Lung (tissue), 12 donors: ENCODE data around the gene RASSF5. TPM values are rescaled to one million over a fixed set of nuclear protein-coding genes. Genes with fewer than 3 reads are reported as not detected.

Source experiments
- ATAC-seq: fragments of 200-7000 bp; cut with Tn5 transposase; one replicate; pipeline ENCODE4 v1.9.1; 2020; ENCODE audit warnings: moderate number of reproducible peaks; ENCODE audit not compliant: insufficient read depth, low FRiP score
- DNase-seq, 3 donors: peaks; one replicate each; pipeline ENCODE4 v3.0.0-alpha.2; 2013 to 2017
- H3K27ac ChIP-seq, 2 donors: one replicate each; pipeline ENCODE4 v1.5.1; 2013; ENCODE audit warnings: mild to moderate bottlenecking in 2 of 2, moderate library complexity in 2 of 2, control low read depth in 1 of 2, inconsistent platforms in 1 of 2, low read depth in 1 of 2, low read length in 1 of 2
- H3K27me3 ChIP-seq, 3 donors: one replicate each; pipeline ENCODE4 v1.5.1; 2013; ENCODE audit warnings: low read length in 2 of 3; ENCODE audit not compliant: control insufficient read depth in 3 of 3, insufficient read depth in 3 of 3
- H3K36me3 ChIP-seq, 4 donors: one replicate each; pipeline ENCODE4 v1.5.1; 2013; ENCODE audit warnings: low read length in 4 of 4, mild to moderate bottlenecking in 1 of 4, moderate library complexity in 1 of 4; ENCODE audit not compliant: control insufficient read depth in 4 of 4, insufficient read depth in 4 of 4
- H3K4me1 ChIP-seq, 5 donors: one replicate each; pipeline ENCODE4 v1.5.1; 2013; ENCODE audit warnings: low read length in 5 of 5, mild to moderate bottlenecking in 2 of 5, moderate library complexity in 1 of 5; ENCODE audit not compliant: control insufficient read depth in 5 of 5, insufficient read depth in 5 of 5
- H3K4me3 ChIP-seq: one replicate; pipeline ENCODE4 v1.5.1; 2013; ENCODE audit warnings: mild to moderate bottlenecking, control low read depth, moderate library complexity
- H3K9ac ChIP-seq, 2 donors: one replicate each; pipeline ENCODE4 v1.5.1; 2013; ENCODE audit warnings: low read length in 2 of 2, control low read depth in 1 of 2; ENCODE audit not compliant: insufficient read depth in 1 of 2
- H3K9me3 ChIP-seq, 4 donors: one replicate each; pipeline ENCODE4 v1.5.1; 2013; ENCODE audit warnings: low read length in 3 of 4, mild to moderate bottlenecking in 1 of 4, moderate library complexity in 1 of 4; ENCODE audit not compliant: control insufficient read depth in 4 of 4, insufficient read depth in 3 of 4
- WGBS, 2 donors: extraction: QIAGEN DNeasy Blood & Tissue Kit; methylation state at CpG; one replicate each; pipeline ENCODE4 v1.1.7; 2013; 5-methylcytosine and 5-hydroxymethylcytosine counted together
- polyA plus RNA-seq, 2 donors: library from polyadenylated mRNA; stranded (reverse); fragments of 200-250 nt; gene quantifications; one replicate each; pipeline ENCODE4 v1.2.1, GENCODE V29; 2013
- total RNA-seq, 2 donors: library from RNA; depleted of rRNA in 1 of 2; stranded (reverse); fragments of >200 nt in 1 of 2; gene quantifications; one replicate each; pipeline ENCODE4 v1.2.1, GENCODE V29; 2014 to 2021
- TF ChIP-seq, protein P1 (sequence below): IDR thresholded peaks from 2 replicates; pipeline ENCODE4 v1.5.1; 2012; ENCODE audit warnings: mild to moderate bottlenecking; ENCODE audit errors: control extremely low read depth, extremely low read depth
- donor health status: control.
- donor health status: control.
- donor health status: Bipolar disorder and iron deficiency.
- donor health status: healthy.
- donor health status: DM: yes; HTN: yes; CAD: no.

Gene RASSF5
- total and polyA plus RNA-seq, 4 donors = 10.3 to 38.2 (median 30.7) TPM

DNA sequence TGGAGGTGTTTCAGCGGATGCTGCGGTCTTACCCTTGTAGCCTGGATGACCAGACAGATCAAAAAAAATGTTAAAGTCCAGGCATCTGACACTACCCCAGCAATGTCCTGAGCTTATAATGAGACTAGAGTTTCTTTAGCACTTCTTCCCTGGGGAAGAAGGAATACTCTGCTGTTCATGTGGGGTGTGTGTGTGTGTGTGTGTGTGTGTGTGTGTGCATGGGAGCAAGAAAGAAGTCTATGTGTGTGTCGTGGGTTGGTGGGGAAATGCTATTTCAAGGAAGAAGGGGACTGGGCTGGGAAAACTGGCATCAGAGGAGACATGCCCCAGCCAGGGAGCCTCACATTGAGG, 3.0 kb upstream of the RASSF5 start:
- TF ChIP-seq, protein P1, sequence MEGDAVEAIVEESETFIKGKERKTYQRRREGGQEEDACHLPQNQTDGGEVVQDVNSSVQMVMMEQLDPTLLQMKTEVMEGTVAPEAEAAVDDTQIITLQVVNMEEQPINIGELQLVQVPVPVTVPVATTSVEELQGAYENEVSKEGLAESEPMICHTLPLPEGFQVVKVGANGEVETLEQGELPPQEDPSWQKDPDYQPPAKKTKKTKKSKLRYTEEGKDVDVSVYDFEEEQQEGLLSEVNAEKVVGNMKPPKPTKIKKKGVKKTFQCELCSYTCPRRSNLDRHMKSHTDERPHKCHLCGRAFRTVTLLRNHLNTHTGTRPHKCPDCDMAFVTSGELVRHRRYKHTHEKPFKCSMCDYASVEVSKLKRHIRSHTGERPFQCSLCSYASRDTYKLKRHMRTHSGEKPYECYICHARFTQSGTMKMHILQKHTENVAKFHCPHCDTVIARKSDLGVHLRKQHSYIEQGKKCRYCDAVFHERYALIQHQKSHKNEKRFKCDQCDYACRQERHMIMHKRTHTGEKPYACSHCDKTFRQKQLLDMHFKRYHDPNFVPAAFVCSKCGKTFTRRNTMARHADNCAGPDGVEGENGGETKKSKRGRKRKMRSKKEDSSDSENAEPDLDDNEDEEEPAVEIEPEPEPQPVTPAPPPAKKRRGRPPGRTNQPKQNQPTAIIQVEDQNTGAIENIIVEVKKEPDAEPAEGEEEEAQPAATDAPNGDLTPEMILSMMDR = no peak
- ATAC-seq (no peak), DNase-seq (no peak)
- H3K27me3 ChIP-seq = peaks cover 0 to 18% (median 7%) of the 10 kb centered on the region in 3 donors
- no peaks in the 10 kb centered on the region for H3K9me3 ChIP-seq
- no peak overlapping the region for H3K27ac ChIP-seq
- 45 to 50% methylated on average over 3 of the region's 3 CpGs for WGBS, 2 donors
- H3K4me3 ChIP-seq = no peak overlapping the region
- peaks cover 3 to 31% (median 12%) of the 10 kb centered on the region in 5 donors for H3K4me1 ChIP-seq
- H3K9ac ChIP-seq = no peak overlapping the region
- H3K36me3 ChIP-seq = no peaks in the 10 kb centered on the region

DNA sequence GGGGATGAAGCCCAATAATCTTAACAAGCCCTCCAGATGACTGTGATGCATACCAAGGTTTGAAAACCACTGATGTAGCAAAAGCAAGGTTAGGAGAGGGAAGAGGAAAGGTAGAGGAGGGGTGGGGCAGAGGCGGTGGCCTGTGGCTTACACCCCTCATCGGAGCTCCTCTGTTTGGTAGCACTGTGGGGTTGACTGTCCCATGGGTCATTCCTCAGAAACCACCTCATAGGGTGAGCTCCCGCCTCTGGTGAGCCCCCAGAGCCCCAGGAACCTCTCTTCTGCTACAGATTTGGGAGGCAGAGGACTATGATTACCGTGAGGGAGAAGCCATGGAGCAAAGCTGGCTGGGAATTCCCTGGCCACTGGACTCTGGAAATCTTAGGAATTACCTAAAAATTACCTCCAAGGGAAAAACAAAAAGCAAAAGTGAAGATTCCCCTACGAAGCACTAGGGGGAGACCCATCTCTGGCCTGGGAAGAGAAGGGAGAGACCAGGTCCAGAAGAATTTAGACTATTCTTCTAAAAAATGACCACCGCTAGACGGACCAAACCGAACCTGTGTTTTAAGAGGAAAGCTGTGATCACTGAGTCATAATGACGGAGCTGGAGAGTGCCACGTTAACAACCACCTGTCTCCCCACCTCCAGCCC, 1.5 kb upstream of the RASSF5 start:
- TF ChIP-seq, protein P1 = peak; percentile 5
- Histone ChIP-seq H3K4me1 (peaks cover 3 to 30% (median 11%) of the 10 kb centered on the region in 5 donors), H3K9ac (no peak overlapping the region), H3K27me3 (peaks cover 0 to 18% (median 7%) of the 10 kb centered on the region in 3 donors), H3K4me3 (no peak overlapping the region), H3K27ac (no peak overlapping the region), H3K36me3 (no peaks in the 10 kb centered on the region), H3K9me3 (no peaks in the 10 kb centered on the region)
- 71 to 75% methylated on average over 10 of the region's 10 CpGs for WGBS, 2 donors
- ATAC-seq (no peak), DNase-seq (no peak)

DNA sequence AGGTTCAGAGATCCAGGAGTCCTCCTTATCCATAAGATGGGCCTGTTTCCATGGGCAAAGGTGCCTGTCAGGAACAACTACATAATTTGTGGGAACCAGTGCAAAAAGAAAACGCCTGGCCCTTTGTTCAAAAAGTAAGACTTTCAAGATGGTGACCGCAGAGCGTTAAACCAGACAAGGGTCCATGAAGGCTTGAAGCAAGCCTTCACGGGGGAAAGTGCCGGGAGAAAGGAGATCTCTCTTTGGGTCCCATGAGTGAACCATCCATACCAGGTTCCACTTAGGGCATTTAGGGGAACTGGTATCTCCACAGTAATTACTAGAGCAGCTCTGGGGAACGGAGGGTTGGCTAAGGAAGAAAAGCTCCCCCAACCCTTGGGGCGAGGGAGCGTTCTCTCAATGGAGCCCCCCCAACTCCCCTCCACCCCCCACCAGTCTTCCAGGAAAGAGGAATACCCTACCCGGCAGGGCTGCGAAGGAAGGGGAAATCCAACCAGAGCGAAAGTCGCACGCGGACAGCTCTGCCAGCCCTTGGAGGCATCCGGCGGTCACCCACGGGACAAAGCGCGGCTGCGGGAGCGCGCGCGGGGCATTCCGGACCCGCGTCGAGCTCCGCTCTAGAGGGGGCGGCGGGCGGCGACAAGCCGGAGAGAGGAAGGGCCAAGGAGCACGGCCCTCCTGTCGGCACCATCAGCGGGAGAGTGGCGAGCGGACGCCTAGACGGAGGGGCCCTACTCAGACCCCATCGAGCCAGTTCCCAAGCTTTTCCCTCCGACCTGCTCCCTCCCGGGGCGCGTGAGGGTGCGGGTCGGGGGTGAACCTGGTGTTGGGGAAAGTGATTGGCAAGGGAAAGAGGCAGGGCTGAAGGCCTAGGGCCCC, 687 bp upstream of the RASSF5 start:
- Histone ChIP-seq H3K27ac (no peak overlapping the region), H3K4me1 (peaks cover 3 to 28% (median 5%) of the 10 kb centered on the region in 5 donors), H3K9ac (no peak overlapping the region), H3K36me3 (no peaks in the 10 kb centered on the region), H3K9me3 (no peaks in the 10 kb centered on the region), H3K27me3 (peaks cover 0 to 18% (median 7%) of the 10 kb centered on the region in 3 donors), H3K4me3 (peak overlapping the region; percentile 58)
- peak in 1 of 3 donors; percentile 44 for DNase-seq
- 12 to 14% methylated on average over 47 to 48 of the region's 48 CpGs for whole genome bisulfite sequencing, 2 donors
- TF ChIP-seq, protein P1 = no peak
- ATAC-seq = no peak
